K562 (cell line): ENCODE measurements around the gene DGCR6.
"Not testable (repeated sequence)": the region's sequence is repeated elsewhere in the genome, so short reads cannot be mapped to it uniquely, and the experiment has no call there.

ENCODE experiments used
- ARID2 ChIP-seq: fragments of 450-650 bp; IDR thresholded peaks from 2 replicates; pipeline ENCODE4 v1.6.1; 2017; ENCODE audit warnings: antibody characterized with exemption, mild to moderate bottlenecking
- HDAC2 ChIP-seq: fragments of 450-650 bp; IDR thresholded peaks from 2 replicates; pipeline ENCODE4 v1.6.1; 2016; ENCODE audit warnings: mild to moderate bottlenecking
- NRF1 ChIP-seq, 2 experiments: fragments of 450-650 bp; IDR thresholded peaks in 1 of 2; conservative IDR thresholded peaks in 1 of 2; 2 replicates each; pipeline ENCODE4 v1.6.1; 2014; ENCODE audit warnings: mild to moderate bottlenecking in 2 of 2
- RAD21 ChIP-seq, 2 experiments: fragments of 250-450 bp in 1 of 2; fragments of 450-650 bp in 1 of 2; sonication (Bioruptor Pico) in 1 of 2; formaldehyde crosslinking in 1 of 2; IDR thresholded peaks in 1 of 2; conservative IDR thresholded peaks in 1 of 2; 2 replicates each; pipeline versions ENCODE4 v1.4.0 to v1.8.0; 2020 to 2022; ENCODE audit warnings: mild to moderate bottlenecking in 2 of 2, moderate library complexity in 1 of 2
- RCOR1 ChIP-seq, 2 experiments: IDR thresholded peaks; 2 replicates each; pipeline ENCODE4 v1.6.1; 2012; ENCODE audit warnings: low read depth in 2 of 2, low read length in 2 of 2, borderline replicate concordance in 1 of 2, improper control_type of control experiment in 1 of 2
- U2AF1 ChIP-seq: fragments of 200-400 bp; formaldehyde crosslinking; optimal IDR thresholded peaks from 2 replicates; pipeline ENCODE3; 2017; ENCODE audit warnings: mild to moderate bottlenecking, low read depth, low read length, moderate library complexity
- TF ChIP-seq, protein P1 (sequence below): sonication (generic); formaldehyde crosslinking; IDR thresholded peaks from 2 replicates; pipeline ENCODE4 v1.8.1; 2023; ENCODE audit warnings: mild to moderate bottlenecking, missing genetic modification reagents, moderate library complexity
- TF ChIP-seq, protein P2 (sequence below), 3 experiments: IDR thresholded peaks in 2 of 3; conservative IDR thresholded peaks in 1 of 3; 2 replicates each; pipeline ENCODE4 v1.5.1; 2011 to 2012; ENCODE audit warnings: low read length in 3 of 3, mild to moderate bottlenecking in 3 of 3, control low read depth in 2 of 3, improper control_type of control experiment in 1 of 3, inconsistent platforms in 1 of 3, low read depth in 1 of 3, mixed read lengths in 1 of 3, moderate library complexity in 1 of 3; ENCODE audit not compliant: insufficient read depth in 2 of 3
- TF ChIP-seq, protein P3 (sequence below): fragments of 150-350 bp; conservative IDR thresholded peaks from 2 replicates; pipeline ENCODE4 v1.6.1; 2014; ENCODE audit warnings: low read length
- TF ChIP-seq, protein P4 (sequence below): fragments of 250-450 bp; sonication (Bioruptor Pico); IDR thresholded peaks from 2 replicates; pipeline ENCODE4 v1.5.0; 2020; ENCODE audit warnings: mild to moderate bottlenecking, borderline replicate concordance
- TF ChIP-seq, protein P5 (sequence below), 2 experiments: fragments of 450-650 bp; IDR thresholded peaks; 2 replicates each; pipeline ENCODE4 v1.6.1; 2016; ENCODE audit warnings: mild to moderate bottlenecking in 2 of 2, borderline replicate concordance in 1 of 2, low read depth in 1 of 2, moderate library complexity in 1 of 2

DNA sequence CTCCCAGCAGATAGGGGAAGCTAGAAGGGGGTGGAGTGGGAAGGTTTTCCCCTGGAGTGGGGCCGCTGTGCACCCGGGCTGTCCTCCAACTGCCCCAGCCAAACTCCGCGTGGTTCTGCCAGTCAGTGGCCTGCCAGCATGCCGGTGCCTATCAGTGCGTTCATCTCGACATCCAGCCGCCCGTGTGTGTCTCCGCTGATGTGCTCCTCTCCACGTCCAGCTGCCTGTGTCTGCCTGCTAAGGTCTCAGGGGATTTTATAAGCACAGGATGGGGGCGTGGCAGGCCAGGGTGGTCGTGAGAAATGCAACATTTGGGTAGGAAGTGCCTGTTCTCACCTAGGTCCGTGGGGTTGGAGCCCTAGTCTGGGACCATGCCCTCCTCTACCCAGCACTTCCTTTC lies 47.0 kb downstream of the DGCR6 start:
- TF ChIP-seq, protein P1, sequence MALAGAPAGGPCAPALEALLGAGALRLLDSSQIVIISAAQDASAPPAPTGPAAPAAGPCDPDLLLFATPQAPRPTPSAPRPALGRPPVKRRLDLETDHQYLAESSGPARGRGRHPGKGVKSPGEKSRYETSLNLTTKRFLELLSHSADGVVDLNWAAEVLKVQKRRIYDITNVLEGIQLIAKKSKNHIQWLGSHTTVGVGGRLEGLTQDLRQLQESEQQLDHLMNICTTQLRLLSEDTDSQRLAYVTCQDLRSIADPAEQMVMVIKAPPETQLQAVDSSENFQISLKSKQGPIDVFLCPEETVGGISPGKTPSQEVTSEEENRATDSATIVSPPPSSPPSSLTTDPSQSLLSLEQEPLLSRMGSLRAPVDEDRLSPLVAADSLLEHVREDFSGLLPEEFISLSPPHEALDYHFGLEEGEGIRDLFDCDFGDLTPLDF (CRISPR knock-in tag): not testable (repeated sequence)
- not testable (repeated sequence) for TF ChIP-seq RAD21 (CRISPR knock-in tag; conservative IDR thresholded peaks at IDR 0.05 in 1 of 2, IDR thresholded peaks at IDR 0.05 in 1 of 2); RCOR1 (IDR thresholded peaks at IDR 0.05; ENCODE audit: borderline replicate concordance in 1 of 2, low read depth in 2 of 2, low read length in 2 of 2); ARID2; NRF1 (conservative IDR thresholded peaks at IDR 0.05 in 1 of 2, IDR thresholded peaks at IDR 0.05 in 1 of 2); U2AF1; HDAC2
- TF ChIP-seq, protein P2, sequence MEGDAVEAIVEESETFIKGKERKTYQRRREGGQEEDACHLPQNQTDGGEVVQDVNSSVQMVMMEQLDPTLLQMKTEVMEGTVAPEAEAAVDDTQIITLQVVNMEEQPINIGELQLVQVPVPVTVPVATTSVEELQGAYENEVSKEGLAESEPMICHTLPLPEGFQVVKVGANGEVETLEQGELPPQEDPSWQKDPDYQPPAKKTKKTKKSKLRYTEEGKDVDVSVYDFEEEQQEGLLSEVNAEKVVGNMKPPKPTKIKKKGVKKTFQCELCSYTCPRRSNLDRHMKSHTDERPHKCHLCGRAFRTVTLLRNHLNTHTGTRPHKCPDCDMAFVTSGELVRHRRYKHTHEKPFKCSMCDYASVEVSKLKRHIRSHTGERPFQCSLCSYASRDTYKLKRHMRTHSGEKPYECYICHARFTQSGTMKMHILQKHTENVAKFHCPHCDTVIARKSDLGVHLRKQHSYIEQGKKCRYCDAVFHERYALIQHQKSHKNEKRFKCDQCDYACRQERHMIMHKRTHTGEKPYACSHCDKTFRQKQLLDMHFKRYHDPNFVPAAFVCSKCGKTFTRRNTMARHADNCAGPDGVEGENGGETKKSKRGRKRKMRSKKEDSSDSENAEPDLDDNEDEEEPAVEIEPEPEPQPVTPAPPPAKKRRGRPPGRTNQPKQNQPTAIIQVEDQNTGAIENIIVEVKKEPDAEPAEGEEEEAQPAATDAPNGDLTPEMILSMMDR (IDR thresholded peaks at IDR 0.05 in 2 of 3, conservative IDR thresholded peaks at IDR 0.05 in 1 of 3; ENCODE audit: insufficient read depth in 2 of 3, low read depth in 1 of 3, low read length in 3 of 3): not testable (repeated sequence)
- TF ChIP-seq, protein P3, sequence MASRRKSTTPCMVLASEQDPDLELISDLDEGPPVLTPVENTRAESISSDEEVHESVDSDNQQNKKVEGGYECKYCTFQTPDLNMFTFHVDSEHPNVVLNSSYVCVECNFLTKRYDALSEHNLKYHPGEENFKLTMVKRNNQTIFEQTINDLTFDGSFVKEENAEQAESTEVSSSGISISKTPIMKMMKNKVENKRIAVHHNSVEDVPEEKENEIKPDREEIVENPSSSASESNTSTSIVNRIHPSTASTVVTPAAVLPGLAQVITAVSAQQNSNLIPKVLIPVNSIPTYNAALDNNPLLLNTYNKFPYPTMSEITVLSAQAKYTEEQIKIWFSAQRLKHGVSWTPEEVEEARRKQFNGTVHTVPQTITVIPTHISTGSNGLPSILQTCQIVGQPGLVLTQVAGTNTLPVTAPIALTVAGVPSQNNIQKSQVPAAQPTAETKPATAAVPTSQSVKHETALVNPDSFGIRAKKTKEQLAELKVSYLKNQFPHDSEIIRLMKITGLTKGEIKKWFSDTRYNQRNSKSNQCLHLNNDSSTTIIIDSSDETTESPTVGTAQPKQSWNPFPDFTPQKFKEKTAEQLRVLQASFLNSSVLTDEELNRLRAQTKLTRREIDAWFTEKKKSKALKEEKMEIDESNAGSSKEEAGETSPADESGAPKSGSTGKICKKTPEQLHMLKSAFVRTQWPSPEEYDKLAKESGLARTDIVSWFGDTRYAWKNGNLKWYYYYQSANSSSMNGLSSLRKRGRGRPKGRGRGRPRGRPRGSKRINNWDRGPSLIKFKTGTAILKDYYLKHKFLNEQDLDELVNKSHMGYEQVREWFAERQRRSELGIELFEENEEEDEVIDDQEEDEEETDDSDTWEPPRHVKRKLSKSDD: not testable (repeated sequence)
- TF ChIP-seq, protein P4, sequence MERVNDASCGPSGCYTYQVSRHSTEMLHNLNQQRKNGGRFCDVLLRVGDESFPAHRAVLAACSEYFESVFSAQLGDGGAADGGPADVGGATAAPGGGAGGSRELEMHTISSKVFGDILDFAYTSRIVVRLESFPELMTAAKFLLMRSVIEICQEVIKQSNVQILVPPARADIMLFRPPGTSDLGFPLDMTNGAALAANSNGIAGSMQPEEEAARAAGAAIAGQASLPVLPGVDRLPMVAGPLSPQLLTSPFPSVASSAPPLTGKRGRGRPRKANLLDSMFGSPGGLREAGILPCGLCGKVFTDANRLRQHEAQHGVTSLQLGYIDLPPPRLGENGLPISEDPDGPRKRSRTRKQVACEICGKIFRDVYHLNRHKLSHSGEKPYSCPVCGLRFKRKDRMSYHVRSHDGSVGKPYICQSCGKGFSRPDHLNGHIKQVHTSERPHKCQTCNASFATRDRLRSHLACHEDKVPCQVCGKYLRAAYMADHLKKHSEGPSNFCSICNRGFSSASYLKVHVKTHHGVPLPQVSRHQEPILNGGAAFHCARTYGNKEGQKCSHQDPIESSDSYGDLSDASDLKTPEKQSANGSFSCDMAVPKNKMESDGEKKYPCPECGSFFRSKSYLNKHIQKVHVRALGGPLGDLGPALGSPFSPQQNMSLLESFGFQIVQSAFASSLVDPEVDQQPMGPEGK (CRISPR knock-in tag): not testable (repeated sequence)
- TF ChIP-seq, protein P5, sequence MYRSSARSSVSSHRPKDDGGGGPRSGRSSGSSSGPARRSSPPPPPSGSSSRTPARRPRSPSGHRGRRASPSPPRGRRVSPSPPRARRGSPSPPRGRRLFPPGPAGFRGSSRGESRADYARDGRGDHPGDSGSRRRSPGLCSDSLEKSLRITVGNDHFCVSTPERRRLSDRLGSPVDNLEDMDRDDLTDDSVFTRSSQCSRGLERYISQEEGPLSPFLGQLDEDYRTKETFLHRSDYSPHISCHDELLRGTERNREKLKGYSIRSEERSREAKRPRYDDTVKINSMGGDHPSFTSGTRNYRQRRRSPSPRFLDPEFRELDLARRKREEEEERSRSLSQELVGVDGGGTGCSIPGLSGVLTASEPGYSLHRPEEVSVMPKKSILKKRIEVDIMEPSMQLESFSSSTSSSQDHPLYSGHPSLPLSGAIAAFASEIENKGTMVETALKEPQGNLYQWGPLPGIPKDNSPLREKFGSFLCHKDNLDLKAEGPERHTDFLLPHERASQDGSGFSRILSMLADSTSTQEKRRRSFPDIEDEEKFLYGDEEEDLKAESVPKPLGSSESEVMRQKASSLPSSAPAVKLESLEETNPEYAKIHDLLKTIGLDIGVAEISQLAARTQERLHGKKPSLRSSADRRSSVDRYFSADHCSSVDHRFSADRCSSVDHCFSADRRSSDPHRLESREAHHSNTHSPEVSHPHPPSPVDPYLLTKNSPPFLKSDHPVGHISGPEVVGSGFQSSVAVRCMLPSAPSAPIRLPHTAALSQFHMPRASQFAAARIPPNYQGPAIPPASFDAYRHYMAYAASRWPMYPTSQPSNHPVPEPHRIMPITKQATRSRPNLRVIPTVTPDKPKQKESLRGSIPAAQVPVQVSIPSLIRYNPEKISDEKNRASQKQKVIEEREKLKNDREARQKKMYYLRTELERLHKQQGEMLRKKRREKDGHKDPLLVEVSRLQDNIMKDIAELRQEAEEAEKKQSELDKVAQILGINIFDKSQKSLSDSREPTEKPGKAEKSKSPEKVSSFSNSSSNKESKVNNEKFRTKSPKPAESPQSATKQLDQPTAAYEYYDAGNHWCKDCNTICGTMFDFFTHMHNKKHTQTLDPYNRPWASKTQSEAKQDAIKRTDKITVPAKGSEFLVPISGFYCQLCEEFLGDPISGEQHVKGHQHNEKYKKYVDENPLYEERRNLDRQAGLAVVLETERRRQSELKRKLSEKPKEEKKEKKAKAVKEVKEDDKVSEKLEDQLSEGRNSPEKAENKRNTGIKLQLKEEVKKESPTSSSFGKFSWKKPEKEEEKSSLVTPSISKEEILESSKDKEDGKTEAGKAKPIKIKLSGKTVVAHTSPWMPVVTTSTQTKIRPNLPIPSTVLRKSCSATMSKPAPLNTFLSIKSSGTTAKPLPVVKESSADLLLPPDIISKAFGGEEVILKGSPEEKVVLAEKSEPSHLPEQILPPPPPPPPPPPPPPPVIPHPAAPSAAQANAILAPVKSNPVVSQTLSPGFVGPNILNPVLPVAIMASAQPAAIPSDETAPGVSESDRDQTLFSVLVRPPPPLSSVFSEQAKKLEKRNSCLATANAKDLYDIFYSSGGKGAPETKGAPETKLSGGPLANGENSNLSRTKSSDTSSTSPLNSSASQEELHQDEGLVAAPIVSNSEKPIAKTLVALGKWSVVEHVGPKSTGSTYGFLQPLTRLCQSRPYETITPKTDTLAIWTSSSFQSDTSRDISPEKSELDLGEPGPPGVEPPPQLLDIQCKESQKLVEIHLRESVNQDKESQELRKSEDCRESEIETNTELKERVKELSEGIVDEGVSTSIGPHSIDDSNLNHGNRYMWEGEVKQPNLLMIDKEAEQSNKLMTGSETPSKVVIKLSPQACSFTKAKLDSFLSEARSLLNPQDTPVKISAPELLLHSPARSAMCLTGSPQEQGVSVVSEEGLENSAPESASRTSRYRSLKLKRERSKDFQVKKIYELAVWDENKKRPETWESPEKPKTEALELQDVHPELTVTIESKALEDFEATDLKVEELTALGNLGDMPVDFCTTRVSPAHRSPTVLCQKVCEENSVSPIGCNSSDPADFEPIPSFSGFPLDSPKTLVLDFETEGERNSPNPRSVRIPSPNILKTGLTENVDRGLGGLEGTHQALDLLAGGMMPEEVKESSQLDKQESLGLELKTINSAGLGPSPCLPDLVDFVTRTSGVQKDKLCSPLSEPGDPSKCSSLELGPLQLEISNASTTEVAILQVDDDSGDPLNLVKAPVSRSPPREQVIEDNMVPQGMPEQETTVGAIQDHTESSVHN (IDR thresholded peaks at IDR 0.05; ENCODE audit: borderline replicate concordance in 1 of 2, low read depth in 1 of 2): not testable (repeated sequence)
